Tibial nerve (tissue), 3 donors: ENCODE results near the gene FAM124B.

Source experiments
- EP300 ChIP-seq, 2 donors: sonication (generic); formaldehyde crosslinking; IDR thresholded peaks; one replicate each; pipeline ENCODE4 v1.6.1; 2017; ENCODE audit warnings: antibody characterized with exemption in 2 of 2, mild to moderate bottlenecking in 1 of 2
- POLR2A ChIP-seq, 2 donors: fragments of 450-650 bp; IDR thresholded peaks; one replicate each; pipeline ENCODE4 v1.6.1; 2017; ENCODE audit warnings: antibody characterized with exemption in 2 of 2, mild to moderate bottlenecking in 2 of 2, moderate library complexity in 2 of 2

- TF ChIP-seq POLR2A (IDR thresholded peaks at IDR 0.05) (no peak), EP300 (IDR thresholded peaks at IDR 0.05) (no peak)
Observed at GRCh38 chr2:224331698-224332097, 70.2 kb downstream of the FAM124B start.
